K562 (cell line): ENCODE measurements around the gene COMMD9. TPM values are rescaled to one million over a fixed set of nuclear protein-coding genes. Genes with fewer than 3 reads are reported as not detected.

Experiments used
- ARID1B ChIP-seq: fragments of 450-650 bp; IDR thresholded peaks from 2 replicates; pipeline ENCODE4 v1.6.1; 2016; ENCODE audit warnings: antibody characterized with exemption, mild to moderate bottlenecking, inconsistent platforms
- CBFA2T3 ChIP-seq: fragments of 450-650 bp; IDR thresholded peaks from 2 replicates; pipeline ENCODE4 v1.6.1; 2017
- CBX2 ChIP-seq: fragments of 200-600 bp; sonication (generic); IDR thresholded peaks from one replicate; pipeline ENCODE4 v1.6.1; 2012; ENCODE audit warnings: mild to moderate bottlenecking, low read length, inconsistent platforms; ENCODE audit not compliant: insufficient read depth, poor library complexity, severe bottlenecking
- CREB1 ChIP-seq, 2 experiments: sonication (generic) in 1 of 2; formaldehyde crosslinking in 1 of 2; IDR thresholded peaks; 2 replicates each; pipeline versions ENCODE4 v1.6.1 to v1.8.0; 2012 to 2022; ENCODE audit warnings: inconsistent platforms in 1 of 2, mild to moderate bottlenecking in 1 of 2, missing genetic modification reagents in 1 of 2, moderate library complexity in 1 of 2
- CREM ChIP-seq: IDR thresholded peaks from 2 replicates; pipeline ENCODE4 v1.6.1; 2014; ENCODE audit warnings: antibody characterized with exemption, low read depth
- ETV6 ChIP-seq, 3 experiments: fragments of 150-350 bp in 1 of 3; sonication (generic) in 1 of 3; formaldehyde crosslinking in 1 of 3; IDR thresholded peaks; 2 replicates each; pipeline versions ENCODE4 v1.6.1 to v1.8.0; 2014 to 2022; ENCODE audit warnings: borderline replicate concordance in 2 of 3, low read depth in 2 of 3, antibody characterized with exemption in 1 of 3, low read length in 1 of 3, mild to moderate bottlenecking in 1 of 3, missing genetic modification reagents in 1 of 3
- HCFC1 ChIP-seq: IDR thresholded peaks from 2 replicates; pipeline ENCODE4 v1.6.1; 2012; ENCODE audit warnings: low read depth, low read length, improper control_type of control experiment
- HDAC6 ChIP-seq: IDR thresholded peaks from 2 replicates; pipeline ENCODE4 v1.6.1; 2012; ENCODE audit warnings: low read depth, mild to moderate bottlenecking, control low read depth, inconsistent platforms, low read length, moderate library complexity
- KDM1A ChIP-seq, 2 experiments: fragments of 450-650 bp; IDR thresholded peaks; 2 replicates each; pipeline ENCODE4 v1.6.1; 2016; ENCODE audit warnings: mild to moderate bottlenecking in 2 of 2
- MNT ChIP-seq, 2 experiments: fragments of 450-650 bp; conservative IDR thresholded peaks; 2 replicates each; pipeline ENCODE4 v1.6.1; 2017; ENCODE audit warnings: mild to moderate bottlenecking in 2 of 2, moderate library complexity in 2 of 2
- NCOR1 ChIP-seq: fragments of 450-650 bp; IDR thresholded peaks from 2 replicates; pipeline ENCODE4 v1.6.1; 2016; ENCODE audit warnings: mild to moderate bottlenecking, moderate library complexity
- NFYB ChIP-seq: IDR thresholded peaks from 2 replicates; pipeline ENCODE4 v1.6.1; 2011; ENCODE audit warnings: mild to moderate bottlenecking, moderate library complexity; ENCODE audit not compliant: insufficient read length; ENCODE audit errors: extremely low read depth
- NR1H2 ChIP-seq: sonication (generic); formaldehyde crosslinking; IDR thresholded peaks from 2 replicates; pipeline ENCODE4 v1.4.0; 2020; ENCODE audit warnings: mild to moderate bottlenecking, missing genetic modification reagents
- RFX1 ChIP-seq: fragments of 450-650 bp; IDR thresholded peaks from 2 replicates; pipeline ENCODE4 v1.6.1; 2016; ENCODE audit warnings: mild to moderate bottlenecking, moderate library complexity
- ZC3H11A ChIP-seq: IDR thresholded peaks from 2 replicates; pipeline ENCODE4 v1.6.1; 2012; ENCODE audit warnings: low read depth, low read length, improper control_type of control experiment
- ZNF143 ChIP-seq: sonication (generic); formaldehyde crosslinking; IDR thresholded peaks from 2 replicates; pipeline ENCODE4 v1.9.0; 2022; ENCODE audit warnings: mild to moderate bottlenecking, missing genetic modification reagents
- ZNF449 ChIP-seq: fragments of 250-450 bp; sonication (Bioruptor Pico); IDR thresholded peaks from 2 replicates; pipeline ENCODE4 v1.8.0; 2022; ENCODE audit warnings: moderate library complexity, mild to moderate bottlenecking, inconsistent platforms
- polyA plus RNA-seq, 8 experiments: library from polyadenylated mRNA; depleted of rRNA in 4 of 8; stranded (reverse) in 5 of 8; unstranded in 3 of 8; fragments of >200 nt; fragmentation: Nextera tagmentation in 2 of 8; fragmentation: Illumina TruSeq in 1 of 8; extraction: Ambion mirVana in 2 of 8; extraction: Trizol in 1 of 8; gene quantifications; 2 replicates each; pipeline versions ENCODE4 v1.2.1 to v1.2.3, GENCODE V29; 2011 to 2014; ENCODE audit warnings: inconsistent platforms in 1 of 8, missing spikeins in 1 of 8
- total RNA-seq, 7 experiments: library from RNA; depleted of rRNA in 6 of 7; stranded (reverse); fragments of >200 nt in 6 of 7; fragmentation: Illumina TruSeq in 2 of 7; extraction: Trizol in 2 of 7; gene quantifications; 2 replicates each; pipeline versions ENCODE4 v1.2.1 to v1.2.3, GENCODE V29; 2011 to 2021; ENCODE audit warnings: low replicate concordance in 1 of 7
- TF ChIP-seq, protein P1 (sequence below): fragments of 250-450 bp; sonication (Bioruptor Pico); IDR thresholded peaks from 2 replicates; pipeline ENCODE4 v1.4.0; 2020; ENCODE audit warnings: borderline replicate concordance
- TF ChIP-seq, protein P2 (sequence below): sonication (generic); formaldehyde crosslinking; IDR thresholded peaks from 2 replicates; pipeline ENCODE4 v1.5.0; 2020; ENCODE audit warnings: missing genetic modification reagents

The COMMD9 gene
- total and polyA plus RNA-seq, 9 of the 15 experiments (the other 6 are each of a cell fraction or from before 2014, with no cell fraction given), result 27.3 to 121 (median 48.0) TPM

DNA sequence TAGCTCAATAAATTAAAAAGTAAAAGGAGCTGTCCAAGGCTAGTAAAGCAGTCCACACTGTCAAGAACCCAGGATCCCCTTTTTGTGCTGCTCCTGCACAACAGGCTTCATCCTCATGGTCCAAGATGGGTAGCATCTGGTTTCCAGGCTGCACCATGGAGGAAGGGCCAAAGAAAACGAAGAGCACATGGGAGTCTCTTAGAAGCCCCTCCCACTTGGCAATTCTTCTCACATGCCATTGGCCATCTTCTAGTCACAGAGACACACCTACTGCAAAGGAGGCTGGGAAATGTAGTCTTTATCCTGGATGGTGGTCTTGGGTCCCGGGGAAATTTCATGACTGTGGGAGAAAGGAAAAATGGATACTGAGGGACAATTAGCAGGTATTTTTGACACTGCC is 44.7 kb upstream of the COMMD9 start (continued):
- TF ChIP-seq, protein P1, sequence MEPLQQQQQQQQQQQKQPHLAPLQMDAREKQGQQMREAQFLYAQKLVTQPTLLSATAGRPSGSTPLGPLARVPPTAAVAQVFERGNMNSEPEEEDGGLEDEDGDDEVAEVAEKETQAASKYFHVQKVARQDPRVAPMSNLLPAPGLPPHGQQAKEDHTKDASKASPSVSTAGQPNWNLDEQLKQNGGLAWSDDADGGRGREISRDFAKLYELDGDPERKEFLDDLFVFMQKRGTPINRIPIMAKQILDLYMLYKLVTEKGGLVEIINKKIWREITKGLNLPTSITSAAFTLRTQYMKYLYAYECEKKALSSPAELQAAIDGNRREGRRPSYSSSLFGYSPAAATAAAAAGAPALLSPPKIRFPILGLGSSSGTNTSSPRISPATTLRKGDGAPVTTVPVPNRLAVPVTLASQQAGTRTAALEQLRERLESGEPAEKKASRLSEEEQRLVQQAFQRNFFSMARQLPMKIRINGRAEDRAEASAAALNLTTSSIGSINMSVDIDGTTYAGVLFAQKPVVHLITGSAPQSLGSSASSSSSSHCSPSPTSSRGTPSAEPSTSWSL (CRISPR knock-in tag), result no peak
- TF ChIP-seq NR1H2 (CRISPR knock-in tag) (no peak), HDAC6 (no peak), ZNF449 (CRISPR knock-in tag) (no peak), CBFA2T3 (no peak), CREM (peak; percentile 59; the same call in 1 of the 2 replicates), CREB1 (IDR thresholded peaks at IDR 0.05) (peak; percentile 34; the same call in 1 of the 2 replicates), CREB1 (CRISPR knock-in tag; IDR thresholded peaks at IDR 0.05) (no peak), CBX2 (no peak), NCOR1 (no peak), KDM1A (IDR thresholded peaks at IDR 0.05) (no peak), RFX1 (no peak), ZC3H11A (no peak), NFYB (peak; percentile 11), ARID1B (no peak), ETV6 (IDR thresholded peaks at IDR 0.05; ENCODE audit: borderline replicate concordance in 1 of 2, low read depth in 2 of 2, low read length in 1 of 2) (no peak), ETV6 (CRISPR knock-in tag; IDR thresholded peaks at IDR 0.05; ENCODE audit: borderline replicate concordance) (no peak), HCFC1 (peak; percentile 86), ZNF143 (peak; percentile 81), MNT (conservative IDR thresholded peaks at IDR 0.05) (peak; percentile 28 to 50; a peak in 2 of 4 replicates)
- TF ChIP-seq, protein P2, sequence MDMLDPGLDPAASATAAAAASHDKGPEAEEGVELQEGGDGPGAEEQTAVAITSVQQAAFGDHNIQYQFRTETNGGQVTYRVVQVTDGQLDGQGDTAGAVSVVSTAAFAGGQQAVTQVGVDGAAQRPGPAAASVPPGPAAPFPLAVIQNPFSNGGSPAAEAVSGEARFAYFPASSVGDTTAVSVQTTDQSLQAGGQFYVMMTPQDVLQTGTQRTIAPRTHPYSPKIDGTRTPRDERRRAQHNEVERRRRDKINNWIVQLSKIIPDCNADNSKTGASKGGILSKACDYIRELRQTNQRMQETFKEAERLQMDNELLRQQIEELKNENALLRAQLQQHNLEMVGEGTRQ (CRISPR knock-in tag), result no peak
